Endothelial cell of umbilical vein (primary cell): ENCODE results near the gene PALM. TPM values are rescaled to one million over a fixed set of nuclear protein-coding genes. Genes with fewer than 3 reads are reported as not detected.

Experiments used
- BruUV-seq: library from RNA; stranded (reverse); fragments of 400-500 nt; replicated peaks from 2 replicates; lab custom pipeline; 2021; lab: Mats Ljungman, UMichigan
- CTCF ChIA-PET: fragments of 300-600, 350-600 bp; sonication (Branson Sonifier 250); formaldehyde crosslinking; loops from one replicate; lab custom pipeline; 2021; ENCODE audit warnings: antibody characterized with exemption, inconsistent platforms; lab: Charles Lee
- POLR2A ChIA-PET: fragments of 300-600, 350-600 bp; sonication (Branson Sonifier 250); formaldehyde crosslinking; loops from one replicate; lab custom pipeline; 2021; ENCODE audit warnings: antibody characterized with exemption, inconsistent platforms; lab: Charles Lee
- DNase-seq: peaks from one replicate; pipeline ENCODE4 v3.0.0-alpha.2; 2011; ENCODE audit warnings: low read depth, low spot score
- FAIRE-seq: peaks from 2 replicates; lab custom pipeline; 2011; peaks lifted over from hg19 to GRCh38; lab: Jason Lieb, UNC
- H2AFZ ChIP-seq: 2 replicates; pipeline ENCODE4 v1.6.0; 2012; ENCODE audit warnings: low read depth, low read length, control low read depth, inconsistent platforms
- H3K27ac ChIP-seq: 2 replicates; pipeline ENCODE4 v1.5.1; 2011; ENCODE audit warnings: low read depth, mild to moderate bottlenecking, control low read depth, low read length, moderate library complexity; ENCODE audit not compliant: insufficient read depth
- H3K27me3 ChIP-seq, 2 experiments: 2 replicates each; pipeline versions ENCODE4 v1.6.0 to v1.6.1; 2011; ENCODE audit warnings: low read length in 2 of 2, mixed read lengths in 1 of 2; ENCODE audit not compliant: control insufficient read depth in 2 of 2, insufficient read depth in 2 of 2
- H3K36me3 ChIP-seq, 2 experiments: 2 replicates in 1 of 2; 3 replicates in 1 of 2; pipeline ENCODE4 v1.5.1; 2011; ENCODE audit warnings: low read length in 2 of 2, mild to moderate bottlenecking in 1 of 2, moderate library complexity in 1 of 2; ENCODE audit not compliant: control insufficient read depth in 2 of 2, insufficient read depth in 2 of 2; ENCODE audit errors: extremely low read depth in 1 of 2
- H3K4me1 ChIP-seq: 3 replicates; pipeline ENCODE4 v1.5.1; 2011; ENCODE audit warnings: mild to moderate bottlenecking, low read length; ENCODE audit not compliant: control insufficient read depth, insufficient read depth; ENCODE audit errors: extremely low read depth
- H3K4me2 ChIP-seq: 2 replicates; pipeline ENCODE4 v1.6.1; 2011; ENCODE audit warnings: low read length, control low read depth, mixed read lengths; ENCODE audit not compliant: insufficient read depth
- H3K4me3 ChIP-seq, 3 experiments: fragments of 200-600 bp in 1 of 3; sonication (generic), shearing (Covaris generic) in 1 of 3; replicated peaks in 1 of 3; 2 replicates each; pipeline ENCODE4 v1.5.1; 2011 to 2016; ENCODE audit warnings: control low read depth in 3 of 3, low read length in 3 of 3, mild to moderate bottlenecking in 2 of 3, inconsistent platforms in 1 of 3, low read depth in 1 of 3, moderate library complexity in 1 of 3; ENCODE audit not compliant: insufficient read depth in 1 of 3
- H3K79me2 ChIP-seq: 2 replicates; pipeline ENCODE4 v1.6.0; 2012; ENCODE audit warnings: low read length, inconsistent platforms; ENCODE audit not compliant: control insufficient read depth, insufficient read depth
- H3K9ac ChIP-seq: replicated peaks from 2 replicates; pipeline ENCODE3; 2011; ENCODE audit warnings: low read length, control low read depth; ENCODE audit not compliant: insufficient read depth; ENCODE audit errors: extremely low read depth
- H3K9me1 ChIP-seq: replicated peaks from 3 replicates; pipeline ENCODE4 v1.6.0; 2011; ENCODE audit warnings: mild to moderate bottlenecking, low read length; ENCODE audit not compliant: control insufficient read depth, insufficient read depth; ENCODE audit errors: extremely low read depth
- H3K9me3 ChIP-seq: replicated peaks from 2 replicates; pipeline ENCODE4 v1.5.1; 2012; ENCODE audit warnings: low read length, inconsistent platforms; ENCODE audit not compliant: control insufficient read depth, insufficient read depth
- H4K20me1 ChIP-seq: replicated peaks from 2 replicates; pipeline ENCODE3; 2011; ENCODE audit warnings: mild to moderate bottlenecking, low read length; ENCODE audit not compliant: control insufficient read depth, insufficient read depth; ENCODE audit errors: extremely low read depth
- CTCF ChIP-seq, 2 donors: IDR thresholded peaks; 1 replicate in 1 of 2; 2 replicates in 1 of 2; pipeline ENCODE4 v1.5.1; 2011; ENCODE audit warnings: low read length in 2 of 2, mild to moderate bottlenecking in 2 of 2, moderate library complexity in 2 of 2, control low read depth in 1 of 2, inconsistent platforms in 1 of 2, low read depth in 1 of 2; ENCODE audit not compliant: insufficient read depth in 1 of 2; ENCODE audit errors: extremely low read depth in 1 of 2
- EZH2 ChIP-seq: IDR thresholded peaks from 2 replicates; pipeline ENCODE4 v1.6.1; 2012; ENCODE audit warnings: borderline replicate concordance, low read depth, mild to moderate bottlenecking, moderate library complexity, low read length, inconsistent platforms; ENCODE audit not compliant: severe bottlenecking
- FOS ChIP-seq: IDR thresholded peaks from 2 replicates; pipeline ENCODE4 v1.6.1; 2011; ENCODE audit warnings: mild to moderate bottlenecking, low read length, moderate library complexity, borderline replicate concordance; ENCODE audit not compliant: insufficient read depth
- GATA2 ChIP-seq: IDR thresholded peaks from 2 replicates; pipeline ENCODE4 v1.7.0; 2011; ENCODE audit warnings: low read depth, mild to moderate bottlenecking, moderate library complexity, mixed read lengths, low read length; ENCODE audit not compliant: insufficient read length, insufficient read depth
- JUN ChIP-seq: IDR thresholded peaks from 2 replicates; pipeline ENCODE4 v1.6.1; 2011; ENCODE audit warnings: borderline replicate concordance, low read depth; ENCODE audit not compliant: insufficient read length, insufficient read depth
- MAX ChIP-seq: IDR thresholded peaks from 2 replicates; pipeline ENCODE4 v1.6.1; 2011; ENCODE audit not compliant: insufficient read depth, insufficient read length
- MYC ChIP-seq: IDR thresholded peaks from one replicate; pipeline ENCODE4 v1.6.1; 2011; ENCODE audit warnings: mild to moderate bottlenecking, low read depth, low read length
- POLR2A ChIP-seq: IDR thresholded peaks from 2 replicates; pipeline ENCODE4 v1.6.1; 2012; ENCODE audit warnings: low read depth, mild to moderate bottlenecking, control low read depth, low read length
- POLR2AphosphoS5 ChIP-seq: IDR thresholded peaks from 2 replicates; pipeline ENCODE4 v1.6.1; 2012; ENCODE audit warnings: low read depth, mild to moderate bottlenecking, control low read depth, low read length, moderate library complexity; ENCODE audit not compliant: insufficient read depth
- dilution Hi-C: fragments of 300-500 bp; cut with MboI; formaldehyde crosslinking; loops from one replicate; pipeline ENCODE4 v1.15.0; 2019; ENCODE audit warnings: low sequenced_read_pairs; ENCODE audit not compliant: extremely low pct_ligation_motif_present
- intact Hi-C: fragments of 100-400 bp; cut with micrococcal nuclease; formaldehyde crosslinking; loops from one replicate; pipeline ENCODE4 v1.10.0; 2022
- polyA plus RNA-seq, 4 experiments: library from polyadenylated mRNA; depleted of rRNA in 3 of 4; stranded (reverse) in 3 of 4; unstranded in 1 of 4; fragments of >200 nt; gene quantifications; 2 replicates each; pipeline versions ENCODE4 v1.2.1 to v1.2.3, GENCODE V29; 2011 to 2012; ENCODE audit warnings: missing spikeins in 1 of 4
- total RNA-seq: library from RNA; stranded (reverse); gene quantifications from 2 replicates; pipeline ENCODE4 v1.2.3, GENCODE V29; 2021

Gene PALM
- total and polyA plus RNA-seq, 2 donors (not counting 3 experiments of a cell fraction or from before 2014, with no cell fraction given) = 3.9 to 31.8 TPM

DNA sequence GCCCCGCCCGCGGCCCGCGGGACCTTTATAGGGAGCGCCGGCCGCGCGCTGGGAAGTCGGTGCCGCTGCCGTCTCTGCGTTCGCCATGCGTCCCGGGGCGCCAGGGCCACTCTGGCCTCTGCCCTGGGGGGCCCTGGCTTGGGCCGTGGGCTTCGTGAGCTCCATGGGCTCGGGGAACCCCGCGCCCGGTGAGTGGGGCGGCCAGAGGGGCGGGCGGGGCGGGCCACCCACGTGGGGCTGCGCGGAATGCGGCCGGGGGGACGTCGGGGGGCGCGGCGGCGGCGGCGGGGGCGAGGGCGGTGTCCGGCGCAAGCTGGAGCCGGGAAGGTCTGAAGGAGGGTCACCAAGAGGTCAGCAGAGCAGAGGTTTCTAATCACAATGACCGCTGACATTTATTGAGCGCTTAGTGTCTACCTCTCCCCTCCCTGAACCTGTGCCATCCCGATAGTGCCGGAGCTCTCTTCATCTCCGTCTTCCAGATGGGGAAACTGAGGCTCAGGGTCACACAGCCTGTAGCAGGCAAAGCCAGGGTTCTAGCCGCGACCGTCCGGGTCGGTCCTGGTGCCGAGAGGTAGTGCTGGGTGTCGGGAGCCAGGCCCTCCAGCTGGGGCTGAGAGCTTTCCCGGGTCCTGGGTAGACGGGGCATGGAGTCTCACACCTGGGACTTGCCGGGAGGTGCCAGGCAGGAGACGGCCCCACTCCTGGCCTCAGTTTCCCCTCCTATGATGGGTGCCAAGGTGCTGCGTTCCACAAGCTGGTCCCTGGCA, 32.2 kb upstream of the PALM start, which contains the start of gene FSTL3:
TSS of gene FSTL3 (plus strand) at position 54 of the 767 bp plus-strand sequence. CDS start at position 86, 32 bp downstream.
- Histone ChIP-seq H3K27ac (peak within 1 kb of the TSS; percentile 80), H3K27me3 (no peaks in the 10 kb centered on the region), H3K9ac (peak within 1 kb of the TSS; percentile 81), H2AFZ (peak within 1 kb of the TSS; percentile 34), H3K4me3 (peak within 1 kb of the TSS; percentile 26 to 58 (median 28)), H3K9me3 (no peaks in the 10 kb centered on the region), H3K36me3 (no peaks in the 10 kb centered on the region), H4K20me1 (no peaks in the 10 kb centered on the region), H3K9me1 (no peaks in the 10 kb centered on the region), H3K4me1 (peaks cover 16% of the 10 kb centered on the region), H3K4me2 (peak within 1 kb of the TSS; percentile 78), H3K79me2 (peaks cover 12% of the 10 kb centered on the region)
- CTCF ChIA-PET = interaction anchor here (0.7 to 3.5 kb wide), 5 partner anchors 10 to 58 kb away, joined by 3 to 20 read pairs (median 4); partner anchors contain the start of gene RNF126
- dilution Hi-C loops (no loop called here), intact Hi-C loops (no loop called here)
- POLR2A ChIA-PET = interaction anchor here (0.8 kb wide), 1 partner anchor 145 kb away, joined by 3 read pairs; the partner anchor contains the start of gene CDC34
- DNase-seq (no peak), FAIRE-seq (peak; percentile 18)
- TF ChIP-seq EZH2 = no peak
- TF ChIP-seq POLR2AphosphoS5 = peak; percentile 45
- TF ChIP-seq JUN = no peak
- no peak for TF ChIP-seq MYC
- peak; percentile 67 for TF ChIP-seq POLR2A
- no peak for TF ChIP-seq CTCF (IDR thresholded peaks at IDR 0.05; ENCODE audit: extremely low read depth in 1 of 2, insufficient read depth in 1 of 2, low read depth in 1 of 2, low read length in 2 of 2)
- no peak for TF ChIP-seq MAX
- TF ChIP-seq GATA2 = no peak
- no peak for TF ChIP-seq FOS
- TSS peak; percentile 40 for BruUV-seq
